ENCODE measurements around the gene INTS6.

DNA sequence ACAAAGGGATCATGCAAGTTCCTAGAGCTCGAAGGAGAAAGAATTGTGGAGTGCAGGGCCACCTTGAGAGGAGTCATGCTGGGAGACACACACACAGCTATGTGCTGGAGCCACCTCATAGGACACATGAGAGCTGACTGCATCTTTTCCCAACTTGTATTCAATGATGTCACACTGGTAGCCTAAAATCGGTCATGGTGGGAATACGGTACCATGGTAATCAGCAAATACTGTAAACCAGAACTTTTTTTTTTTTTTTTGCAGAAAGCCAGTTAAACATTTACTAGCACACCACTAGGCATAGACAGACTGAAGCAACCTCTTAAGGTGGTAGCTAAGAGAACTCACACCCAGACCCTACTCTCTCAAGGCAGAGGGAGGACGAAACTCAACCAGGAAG lies 47.0 kb upstream of the INTS6 start:
- TF ChIP-seq, protein P1, sequence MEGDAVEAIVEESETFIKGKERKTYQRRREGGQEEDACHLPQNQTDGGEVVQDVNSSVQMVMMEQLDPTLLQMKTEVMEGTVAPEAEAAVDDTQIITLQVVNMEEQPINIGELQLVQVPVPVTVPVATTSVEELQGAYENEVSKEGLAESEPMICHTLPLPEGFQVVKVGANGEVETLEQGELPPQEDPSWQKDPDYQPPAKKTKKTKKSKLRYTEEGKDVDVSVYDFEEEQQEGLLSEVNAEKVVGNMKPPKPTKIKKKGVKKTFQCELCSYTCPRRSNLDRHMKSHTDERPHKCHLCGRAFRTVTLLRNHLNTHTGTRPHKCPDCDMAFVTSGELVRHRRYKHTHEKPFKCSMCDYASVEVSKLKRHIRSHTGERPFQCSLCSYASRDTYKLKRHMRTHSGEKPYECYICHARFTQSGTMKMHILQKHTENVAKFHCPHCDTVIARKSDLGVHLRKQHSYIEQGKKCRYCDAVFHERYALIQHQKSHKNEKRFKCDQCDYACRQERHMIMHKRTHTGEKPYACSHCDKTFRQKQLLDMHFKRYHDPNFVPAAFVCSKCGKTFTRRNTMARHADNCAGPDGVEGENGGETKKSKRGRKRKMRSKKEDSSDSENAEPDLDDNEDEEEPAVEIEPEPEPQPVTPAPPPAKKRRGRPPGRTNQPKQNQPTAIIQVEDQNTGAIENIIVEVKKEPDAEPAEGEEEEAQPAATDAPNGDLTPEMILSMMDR (optimal IDR thresholded peaks at IDR 0.05 in 1 of 3, IDR thresholded peaks at IDR 0.05 in 1 of 3, conservative IDR thresholded peaks at IDR 0.05 in 1 of 3; ENCODE audit: extremely low read depth in 1 of 3, insufficient read depth in 2 of 3, low read length in 3 of 3), result no peak
- no peak for TF ChIP-seq EZH2 (IDR thresholded peaks at IDR 0.05; ENCODE audit: low read length)

Measured in keratinocyte (primary cell).